K562 (cell line): ENCODE data around the gene PHF21A. TPM values are rescaled to one million over a fixed set of nuclear protein-coding genes. Genes with fewer than 3 reads are reported as not detected.

Experiments used
- ATF7 ChIP-seq: fragments of 450-650 bp; IDR thresholded peaks from 2 replicates; pipeline ENCODE4 v1.7.1; 2014; ENCODE audit warnings: mild to moderate bottlenecking, moderate library complexity
- CHD1 ChIP-seq: fragments of 200-600 bp; sonication (generic); IDR thresholded peaks from one replicate; pipeline ENCODE4 v1.6.1; 2012; ENCODE audit warnings: mild to moderate bottlenecking, moderate library complexity, low read length, inconsistent platforms
- HMGXB4 ChIP-seq: sonication (generic); formaldehyde crosslinking; IDR thresholded peaks from 2 replicates; pipeline ENCODE4 v1.8.1; 2023; ENCODE audit warnings: mild to moderate bottlenecking, missing genetic modification reagents
- KDM1A ChIP-seq, 2 experiments: fragments of 450-650 bp; IDR thresholded peaks; 2 replicates each; pipeline ENCODE4 v1.6.1; 2016; ENCODE audit warnings: mild to moderate bottlenecking in 2 of 2
- MAX ChIP-seq: sonication (generic); formaldehyde crosslinking; IDR thresholded peaks from 2 replicates; pipeline ENCODE4 v1.9.0; 2022; ENCODE audit warnings: mild to moderate bottlenecking, missing genetic modification reagents
- NRF1 ChIP-seq, 2 experiments: fragments of 450-650 bp; IDR thresholded peaks in 1 of 2; conservative IDR thresholded peaks in 1 of 2; 2 replicates each; pipeline ENCODE4 v1.6.1; 2014; ENCODE audit warnings: mild to moderate bottlenecking in 2 of 2
- NUFIP1 ChIP-seq: fragments of 450-650 bp; IDR thresholded peaks from 2 replicates; pipeline ENCODE4 v1.6.1; 2018; ENCODE audit not compliant: partially characterized antibody
- PHF8 ChIP-seq: fragments of 200-600 bp; sonication (generic); IDR thresholded peaks from 2 replicates; pipeline ENCODE4 v1.6.1; 2012; ENCODE audit warnings: mixed run types, mild to moderate bottlenecking, inconsistent platforms, low read length, moderate library complexity, borderline replicate concordance
- PKNOX1 ChIP-seq: fragments of 450-650 bp; IDR thresholded peaks from 2 replicates; pipeline ENCODE4 v1.6.1; 2016
- POLR2G ChIP-seq: fragments of 200-400 bp; formaldehyde crosslinking; IDR thresholded peaks from 2 replicates; pipeline ENCODE4 v1.6.1; 2017; ENCODE audit warnings: low read depth, mild to moderate bottlenecking, antibody characterized with exemption, low read length, moderate library complexity
- SMAD1 ChIP-seq: fragments of 150-350 bp; IDR thresholded peaks from 2 replicates; pipeline ENCODE4 v1.6.1; 2014; ENCODE audit warnings: low read length, low read depth; ENCODE audit not compliant: partially characterized antibody
- ZBTB12 ChIP-seq: fragments of 250-450 bp; sonication (Bioruptor Pico); IDR thresholded peaks from 2 replicates; pipeline ENCODE4 v1.4.0; 2020
- ZBTB17 ChIP-seq: fragments of 450-650 bp; formaldehyde crosslinking; IDR thresholded peaks from 2 replicates; pipeline ENCODE4 v1.4.0; 2020; ENCODE audit warnings: mild to moderate bottlenecking
- ZNF197 ChIP-seq: fragments of 200-800 bp; sonication (Bioruptor generic); IDR thresholded peaks from 2 replicates; pipeline ENCODE4 v1.6.1; 2016; ENCODE audit warnings: low read depth, missing genetic modification characterization, missing compliant biosample characterization
- polyA plus RNA-seq, 8 experiments: library from polyadenylated mRNA; depleted of rRNA in 4 of 8; stranded (reverse) in 5 of 8; unstranded in 3 of 8; fragments of >200 nt; fragmentation: Nextera tagmentation in 2 of 8; fragmentation: Illumina TruSeq in 1 of 8; extraction: Ambion mirVana in 2 of 8; extraction: Trizol in 1 of 8; gene quantifications; 2 replicates each; pipeline versions ENCODE4 v1.2.1 to v1.2.3, GENCODE V29; 2011 to 2014; ENCODE audit warnings: inconsistent platforms in 1 of 8, missing spikeins in 1 of 8
- total RNA-seq, 7 experiments: library from RNA; depleted of rRNA in 6 of 7; stranded (reverse); fragments of >200 nt in 6 of 7; fragmentation: Illumina TruSeq in 2 of 7; extraction: Trizol in 2 of 7; gene quantifications; 2 replicates each; pipeline versions ENCODE4 v1.2.1 to v1.2.3, GENCODE V29; 2011 to 2021; ENCODE audit warnings: low replicate concordance in 1 of 7
- TF ChIP-seq, protein P1 (sequence below): fragments of 250-450 bp; sonication (Bioruptor Pico); IDR thresholded peaks from 2 replicates; pipeline ENCODE4 v1.6.1; 2021; ENCODE audit warnings: mild to moderate bottlenecking
- TF ChIP-seq, protein P2 (sequence below): fragments of 450-650 bp; IDR thresholded peaks from 2 replicates; pipeline ENCODE4 v1.6.1; 2018; ENCODE audit not compliant: partially characterized antibody
- TF ChIP-seq, protein P3 (sequence below): sonication (generic); formaldehyde crosslinking; IDR thresholded peaks from 2 replicates; pipeline ENCODE4 v1.8.1; 2023; ENCODE audit warnings: mild to moderate bottlenecking, missing genetic modification reagents, moderate library complexity

Gene PHF21A
- total and polyA plus RNA-seq, 9 of the 15 experiments (the other 6 are each of a cell fraction or from before 2014, with no cell fraction given) = 1.5 to 32.4 (median 10.7) TPM

GRCh38 chr11:45917623-45918330, 203.5 kb downstream of the PHF21A start, which contains the start of gene PEX16 (continued):
- peak; percentile 31; the same call in 1 of the 2 replicates for TF ChIP-seq HMGXB4 (CRISPR knock-in tag)
- no peak for TF ChIP-seq CHD1
- TF ChIP-seq, protein P1, sequence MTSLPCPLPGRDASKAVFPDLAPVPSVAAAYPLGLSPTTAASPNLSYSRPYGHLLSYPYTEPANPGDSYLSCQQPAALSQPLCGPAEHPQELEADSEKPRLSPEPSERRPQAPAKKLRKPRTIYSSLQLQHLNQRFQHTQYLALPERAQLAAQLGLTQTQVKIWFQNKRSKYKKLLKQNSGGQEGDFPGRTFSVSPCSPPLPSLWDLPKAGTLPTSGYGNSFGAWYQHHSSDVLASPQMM = no peak
- TF ChIP-seq SMAD1 = peak; percentile 39
- TF ChIP-seq PKNOX1 = peak; percentile 34
- TF ChIP-seq MAX = 0 out of 2 replicates have a peak, but pooled peaks have one; percentile 33
- no peak for TF ChIP-seq ZNF197 (CRISPR knock-in tag)
- TF ChIP-seq POLR2G = peak; percentile 88
- TF ChIP-seq, protein P2, sequence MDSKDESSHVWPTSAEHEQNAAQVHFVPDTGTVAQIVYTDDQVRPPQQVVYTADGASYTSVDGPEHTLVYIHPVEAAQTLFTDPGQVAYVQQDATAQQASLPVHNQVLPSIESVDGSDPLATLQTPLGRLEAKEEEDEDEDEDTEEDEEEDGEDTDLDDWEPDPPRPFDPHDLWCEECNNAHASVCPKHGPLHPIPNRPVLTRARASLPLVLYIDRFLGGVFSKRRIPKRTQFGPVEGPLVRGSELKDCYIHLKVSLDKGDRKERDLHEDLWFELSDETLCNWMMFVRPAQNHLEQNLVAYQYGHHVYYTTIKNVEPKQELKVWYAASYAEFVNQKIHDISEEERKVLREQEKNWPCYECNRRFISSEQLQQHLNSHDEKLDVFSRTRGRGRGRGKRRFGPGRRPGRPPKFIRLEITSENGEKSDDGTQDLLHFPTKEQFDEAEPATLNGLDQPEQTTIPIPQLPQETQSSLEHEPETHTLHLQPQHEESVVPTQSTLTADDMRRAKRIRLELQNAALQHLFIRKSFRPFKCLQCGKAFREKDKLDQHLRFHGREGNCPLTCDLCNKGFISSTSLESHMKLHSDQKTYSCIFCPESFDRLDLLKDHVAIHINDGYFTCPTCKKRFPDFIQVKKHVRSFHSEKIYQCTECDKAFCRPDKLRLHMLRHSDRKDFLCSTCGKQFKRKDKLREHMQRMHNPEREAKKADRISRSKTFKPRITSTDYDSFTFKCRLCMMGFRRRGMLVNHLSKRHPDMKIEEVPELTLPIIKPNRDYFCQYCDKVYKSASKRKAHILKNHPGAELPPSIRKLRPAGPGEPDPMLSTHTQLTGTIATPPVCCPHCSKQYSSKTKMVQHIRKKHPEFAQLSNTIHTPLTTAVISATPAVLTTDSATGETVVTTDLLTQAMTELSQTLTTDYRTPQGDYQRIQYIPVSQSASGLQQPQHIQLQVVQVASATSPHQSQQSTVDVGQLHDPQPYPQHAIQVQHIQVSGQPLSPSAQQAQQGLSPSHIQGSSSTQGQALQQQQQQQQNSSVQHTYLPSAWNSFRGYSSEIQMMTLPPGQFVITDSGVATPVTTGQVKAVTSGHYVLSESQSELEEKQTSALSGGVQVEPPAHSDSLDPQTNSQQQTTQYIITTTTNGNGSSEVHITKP = peak; percentile 40
- peak; percentile 100 for TF ChIP-seq ZBTB17 (CRISPR knock-in tag)
- TF ChIP-seq NUFIP1 = no peak
- no peak for TF ChIP-seq KDM1A (IDR thresholded peaks at IDR 0.05)
- TF ChIP-seq ATF7 = peak; percentile 80; the same call in 1 of the 2 replicates
- TF ChIP-seq PHF8 = peak; percentile 77
- peak; percentile 40; the same call in 1 of the 2 replicates for TF ChIP-seq ZBTB12 (CRISPR knock-in tag)
- TF ChIP-seq NRF1 (conservative IDR thresholded peaks at IDR 0.05 in 1 of 2, IDR thresholded peaks at IDR 0.05 in 1 of 2) = peak; percentile 96 to 97
- TF ChIP-seq, protein P3, sequence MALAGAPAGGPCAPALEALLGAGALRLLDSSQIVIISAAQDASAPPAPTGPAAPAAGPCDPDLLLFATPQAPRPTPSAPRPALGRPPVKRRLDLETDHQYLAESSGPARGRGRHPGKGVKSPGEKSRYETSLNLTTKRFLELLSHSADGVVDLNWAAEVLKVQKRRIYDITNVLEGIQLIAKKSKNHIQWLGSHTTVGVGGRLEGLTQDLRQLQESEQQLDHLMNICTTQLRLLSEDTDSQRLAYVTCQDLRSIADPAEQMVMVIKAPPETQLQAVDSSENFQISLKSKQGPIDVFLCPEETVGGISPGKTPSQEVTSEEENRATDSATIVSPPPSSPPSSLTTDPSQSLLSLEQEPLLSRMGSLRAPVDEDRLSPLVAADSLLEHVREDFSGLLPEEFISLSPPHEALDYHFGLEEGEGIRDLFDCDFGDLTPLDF (CRISPR knock-in tag) = 0 out of 2 replicates have a peak, but pooled peaks have one; percentile 46
